Measurements from ENCODE around the gene DNAJC7. TPM values are rescaled to one million over a fixed set of nuclear protein-coding genes. Genes with fewer than 3 reads are reported as not detected.

DNAJC7 gene
- total RNA-seq, 4 donors from 2014 or later: 43.1 to 51.1 (median 44.4) TPM

DNA sequence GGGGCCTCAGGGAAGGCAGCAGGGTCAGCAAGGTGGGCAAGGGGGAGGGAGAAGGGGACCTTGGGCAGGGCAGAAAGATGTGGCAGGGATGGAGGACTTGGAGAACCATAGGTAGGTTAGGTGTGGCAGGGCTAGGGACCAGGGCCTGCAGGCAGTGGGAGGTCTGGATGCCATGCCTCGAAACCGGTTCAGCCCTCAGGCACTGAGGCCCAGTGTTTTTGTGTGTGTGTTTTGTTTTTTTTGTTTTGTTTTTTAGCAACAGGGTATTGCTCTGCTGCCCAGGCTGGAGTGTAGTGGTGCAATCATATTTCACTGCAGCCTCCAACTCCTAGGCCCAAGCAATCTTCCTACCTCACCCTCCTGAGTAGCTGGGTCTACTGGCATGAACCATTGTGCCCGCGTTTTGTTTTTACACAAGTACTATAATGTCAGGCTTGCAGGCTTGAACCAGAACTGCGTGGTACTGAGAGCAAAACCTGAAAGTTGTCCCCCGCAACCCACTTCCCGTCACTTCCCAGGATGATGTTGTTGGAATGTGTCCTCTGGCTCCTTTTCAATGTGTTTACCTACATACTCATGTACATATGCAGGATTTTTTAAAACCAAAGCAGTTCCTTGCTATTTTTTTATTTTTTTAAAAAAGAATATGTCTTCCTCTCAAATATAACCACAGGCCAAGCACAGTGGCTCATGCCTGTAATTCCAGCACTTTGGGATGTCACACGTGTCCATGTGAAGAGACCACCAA, 74.4 kb downstream of the DNAJC7 start:
- Histone ChIP-seq H3K4me1 (no peaks in the 10 kb centered on the region), H3K27me3 (no peaks in the 10 kb centered on the region), H3K36me3 (peaks cover 0 to 13% (median 4%) of the 10 kb centered on the region in 4 donors), H3K9me3 (no peaks in the 10 kb centered on the region), H3K4me3 (no peak overlapping the region), H3K27ac (replicated peaks in 1 of 4) (no peak overlapping the region)
- intact Hi-C loops (cut with DNase I): no loop called here
- WGBS: 95% methylated on average over 8 of the region's 8 CpGs
- no peak for DNase-seq (ENCODE audit: extremely low spot score)
- TF ChIP-seq POLR2A (IDR thresholded peaks at IDR 0.05; ENCODE audit: low read depth) (no peak), POLR2AphosphoS5 (IDR thresholded peaks at IDR 0.05) (no peak), EP300 (IDR thresholded peaks at IDR 0.05) (no peak)
- TF ChIP-seq, protein P1, sequence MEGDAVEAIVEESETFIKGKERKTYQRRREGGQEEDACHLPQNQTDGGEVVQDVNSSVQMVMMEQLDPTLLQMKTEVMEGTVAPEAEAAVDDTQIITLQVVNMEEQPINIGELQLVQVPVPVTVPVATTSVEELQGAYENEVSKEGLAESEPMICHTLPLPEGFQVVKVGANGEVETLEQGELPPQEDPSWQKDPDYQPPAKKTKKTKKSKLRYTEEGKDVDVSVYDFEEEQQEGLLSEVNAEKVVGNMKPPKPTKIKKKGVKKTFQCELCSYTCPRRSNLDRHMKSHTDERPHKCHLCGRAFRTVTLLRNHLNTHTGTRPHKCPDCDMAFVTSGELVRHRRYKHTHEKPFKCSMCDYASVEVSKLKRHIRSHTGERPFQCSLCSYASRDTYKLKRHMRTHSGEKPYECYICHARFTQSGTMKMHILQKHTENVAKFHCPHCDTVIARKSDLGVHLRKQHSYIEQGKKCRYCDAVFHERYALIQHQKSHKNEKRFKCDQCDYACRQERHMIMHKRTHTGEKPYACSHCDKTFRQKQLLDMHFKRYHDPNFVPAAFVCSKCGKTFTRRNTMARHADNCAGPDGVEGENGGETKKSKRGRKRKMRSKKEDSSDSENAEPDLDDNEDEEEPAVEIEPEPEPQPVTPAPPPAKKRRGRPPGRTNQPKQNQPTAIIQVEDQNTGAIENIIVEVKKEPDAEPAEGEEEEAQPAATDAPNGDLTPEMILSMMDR (IDR thresholded peaks at IDR 0.05): no peak

DNA sequence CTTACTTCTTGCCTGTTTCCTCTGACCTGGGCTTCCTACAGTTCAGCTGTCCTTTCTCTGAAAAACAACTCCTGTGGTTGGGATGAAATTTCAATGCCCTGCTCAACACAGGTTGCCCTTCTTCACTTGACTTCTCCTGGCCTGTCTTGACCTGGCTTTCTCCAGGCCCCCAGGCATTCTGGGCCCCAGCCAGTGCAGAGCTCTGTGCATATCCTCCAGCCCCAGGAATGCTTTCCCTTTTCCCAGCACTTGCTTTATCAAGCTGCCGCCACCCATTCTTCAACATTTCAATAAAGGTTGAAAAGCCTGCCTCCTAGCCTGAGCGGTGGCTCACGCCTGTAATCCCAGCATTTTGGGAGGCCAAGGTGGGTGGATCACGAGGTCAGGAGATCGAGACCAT, 76.1 kb downstream of the DNAJC7 start:
- intact Hi-C loops (cut with DNase I): no loop called here

DNA sequence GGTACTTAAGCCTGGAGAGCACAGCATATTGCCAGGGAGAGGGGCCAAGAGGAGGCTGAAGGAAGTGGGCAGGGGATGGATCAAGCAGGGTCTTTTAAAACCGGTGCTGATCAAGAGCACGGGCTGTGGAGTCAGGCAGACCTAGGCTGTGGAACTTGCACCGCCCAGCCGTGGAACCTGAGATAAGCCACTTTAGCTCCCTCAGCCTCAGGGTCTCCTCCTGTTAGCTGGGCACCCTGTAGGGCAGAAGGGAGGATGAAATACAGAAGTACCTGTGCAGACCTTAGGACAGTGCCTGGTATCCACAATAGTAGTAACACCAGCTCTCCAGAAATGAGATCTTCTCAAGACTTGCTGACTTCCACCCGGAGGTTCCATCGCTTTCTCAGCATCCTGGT, 77.5 kb downstream of the DNAJC7 start:
- H3K4me3 ChIP-seq: no peak overlapping the region
- no peaks in the 10 kb centered on the region for H3K9me3 ChIP-seq
- H3K27me3 ChIP-seq: no peaks in the 10 kb centered on the region
- no peak for DNase-seq (ENCODE audit: extremely low spot score)
- no peak overlapping the region for H3K27ac ChIP-seq (replicated peaks in 1 of 4)
- H3K36me3 ChIP-seq: peaks cover 0 to 33% (median 14%) of the 10 kb centered on the region in 4 donors
- no peaks in the 10 kb centered on the region for H3K4me1 ChIP-seq
- intact Hi-C loops (cut with DNase I): no loop called here
- TF ChIP-seq, protein P1 (IDR thresholded peaks at IDR 0.05): no peak
- no peak for TF ChIP-seq POLR2A (IDR thresholded peaks at IDR 0.05; ENCODE audit: low read depth)
- TF ChIP-seq EP300 (IDR thresholded peaks at IDR 0.05): no peak
- no peak for TF ChIP-seq POLR2AphosphoS5 (IDR thresholded peaks at IDR 0.05)
- WGBS: 86% methylated on average over 5 of the region's 6 CpGs

More for the DNA sequence above, 76.1 kb downstream of the DNAJC7 start:
- WGBS: 95% methylated on average over 5 of the region's 5 CpGs
- no peak for DNase-seq (ENCODE audit: extremely low spot score)
- peaks cover 0 to 21% (median 9%) of the 10 kb centered on the region in 4 donors for H3K36me3 ChIP-seq
- H3K4me3 ChIP-seq: no peak overlapping the region
- H3K4me1 ChIP-seq: no peaks in the 10 kb centered on the region
- H3K27me3 ChIP-seq: no peaks in the 10 kb centered on the region
- no peak overlapping the region for H3K27ac ChIP-seq (replicated peaks in 1 of 4)
- TF ChIP-seq, protein P1 (IDR thresholded peaks at IDR 0.05): no peak
- no peaks in the 10 kb centered on the region for H3K9me3 ChIP-seq

- WGBS: 85% methylated on average over 4 of the region's 4 CpGs
- H3K9me3 ChIP-seq: no peaks in the 10 kb centered on the region
- no peak overlapping the region for H3K4me3 ChIP-seq
- H3K4me1 ChIP-seq: no peaks in the 10 kb centered on the region
- DNase-seq (ENCODE audit: extremely low spot score): no peak
- intact Hi-C loops (cut with DNase I): no loop called here
- H3K36me3 ChIP-seq: peaks cover 0 to 33% (median 14%) of the 10 kb centered on the region in 4 donors
- no peaks in the 10 kb centered on the region for H3K27me3 ChIP-seq
- TF ChIP-seq POLR2A (IDR thresholded peaks at IDR 0.05; ENCODE audit: low read depth) (no peak), EP300 (IDR thresholded peaks at IDR 0.05) (no peak), POLR2AphosphoS5 (IDR thresholded peaks at IDR 0.05) (no peak)
- TF ChIP-seq, protein P1 (IDR thresholded peaks at IDR 0.05): no peak
- no peak overlapping the region for H3K27ac ChIP-seq (replicated peaks in 1 of 4)
Measured at GRCh38 chr17:41939044-41939692, 78.1 kb downstream of the DNAJC7 start.

Data from esophagus muscularis mucosa (tissue), 4 donors.